Astrocyte (in vitro differentiated cells and primary cell): Measurements from ENCODE around the gene ARHGEF11. TPM values are rescaled to one million over a fixed set of nuclear protein-coding genes. Genes with fewer than 3 reads are reported as not detected.

Experiments
- DNase-seq: peaks from one replicate; pipeline ENCODE4 v3.0.0-alpha.2; 2010; ENCODE audit warnings: low read depth
- FAIRE-seq: peaks from 2 replicates; lab custom pipeline; 2011; peaks lifted over from hg19 to GRCh38; lab: Jason Lieb, UNC
- H2AFZ ChIP-seq: 2 replicates; pipeline ENCODE4 v1.6.0; 2012; ENCODE audit warnings: low read depth, low read length, inconsistent platforms
- H3K27ac ChIP-seq: 2 replicates; pipeline ENCODE4 v1.5.1; 2011; ENCODE audit warnings: low read depth, low read length, inconsistent platforms
- H3K27me3 ChIP-seq: 2 replicates; pipeline ENCODE4 v1.6.0; 2011; ENCODE audit warnings: low read length, inconsistent platforms; ENCODE audit not compliant: insufficient read depth
- H3K36me3 ChIP-seq: 2 replicates; pipeline ENCODE4 v1.5.1; 2011; ENCODE audit warnings: low read length, inconsistent platforms; ENCODE audit not compliant: insufficient read depth
- H3K4me1 ChIP-seq: 2 replicates; pipeline ENCODE4 v1.5.1; 2011; ENCODE audit warnings: low read length, inconsistent platforms; ENCODE audit not compliant: insufficient read depth
- H3K4me2 ChIP-seq: 2 replicates; pipeline ENCODE4 v1.6.0; 2012; ENCODE audit warnings: low read length, inconsistent platforms
- H3K4me3 ChIP-seq: 2 replicates; pipeline ENCODE4 v1.5.1; 2011; ENCODE audit warnings: low read depth, mild to moderate bottlenecking, low read length, inconsistent platforms; ENCODE audit not compliant: insufficient read depth
- H3K79me2 ChIP-seq: 2 replicates; pipeline ENCODE4 v1.6.0; 2012; ENCODE audit warnings: mild to moderate bottlenecking, low read length, inconsistent platforms; ENCODE audit not compliant: insufficient read depth
- H3K9ac ChIP-seq: 2 replicates; pipeline ENCODE4 v1.6.0; 2012; ENCODE audit warnings: mild to moderate bottlenecking, low read length, inconsistent platforms
- H3K9me3 ChIP-seq: 2 replicates; pipeline ENCODE4 v1.5.1; 2012; ENCODE audit warnings: low read depth, mild to moderate bottlenecking, low read length, inconsistent platforms; ENCODE audit not compliant: insufficient read depth
- H4K20me1 ChIP-seq: 2 replicates; pipeline ENCODE4 v1.6.0; 2012; ENCODE audit warnings: low read length, inconsistent platforms; ENCODE audit not compliant: insufficient read depth
- H3K27ac Mint-ChIP-seq: one replicate; pipeline ENCODE4 v1.8.0; 2021; ENCODE audit warnings: mild to moderate bottlenecking, mixed read lengths; ENCODE audit not compliant: unreplicated experiment
- H3K27me3 Mint-ChIP-seq: one replicate; pipeline ENCODE4 v1.8.0; 2021; ENCODE audit warnings: low read depth, mixed read lengths; ENCODE audit not compliant: unreplicated experiment
- H3K36me3 Mint-ChIP-seq: one replicate; pipeline ENCODE4 v1.8.0; 2021; ENCODE audit warnings: low read depth, mixed read lengths; ENCODE audit not compliant: unreplicated experiment
- H3K4me1 Mint-ChIP-seq: one replicate; pipeline ENCODE4 v1.8.0; 2021; ENCODE audit warnings: low read depth, mixed read lengths; ENCODE audit not compliant: unreplicated experiment
- H3K4me3 Mint-ChIP-seq: one replicate; pipeline ENCODE4 v1.8.0; 2021; ENCODE audit warnings: mild to moderate bottlenecking, moderate library complexity, mixed read lengths; ENCODE audit not compliant: unreplicated experiment
- H3K9me3 Mint-ChIP-seq: one replicate; pipeline ENCODE4 v1.8.0; 2021; ENCODE audit warnings: mild to moderate bottlenecking, mixed read lengths; ENCODE audit not compliant: unreplicated experiment
- CTCF ChIP-seq: IDR thresholded peaks from 2 replicates; pipeline ENCODE4 v1.5.1; 2011; ENCODE audit warnings: low read depth, mild to moderate bottlenecking, inconsistent platforms, low read length, moderate library complexity; ENCODE audit not compliant: insufficient read depth
- EZH2 ChIP-seq: IDR thresholded peaks from 2 replicates; pipeline ENCODE4 v1.6.1; 2012; ENCODE audit warnings: mild to moderate bottlenecking, low read length, inconsistent platforms; ENCODE audit not compliant: insufficient read depth
- total RNA-seq: library from RNA; stranded (reverse); gene quantifications from 2 replicates; pipeline ENCODE4 v1.2.1, GENCODE V29; 2021

Gene ARHGEF11
- total RNA-seq, 1 donor from 2014 or later: 29.2 TPM

DNA sequence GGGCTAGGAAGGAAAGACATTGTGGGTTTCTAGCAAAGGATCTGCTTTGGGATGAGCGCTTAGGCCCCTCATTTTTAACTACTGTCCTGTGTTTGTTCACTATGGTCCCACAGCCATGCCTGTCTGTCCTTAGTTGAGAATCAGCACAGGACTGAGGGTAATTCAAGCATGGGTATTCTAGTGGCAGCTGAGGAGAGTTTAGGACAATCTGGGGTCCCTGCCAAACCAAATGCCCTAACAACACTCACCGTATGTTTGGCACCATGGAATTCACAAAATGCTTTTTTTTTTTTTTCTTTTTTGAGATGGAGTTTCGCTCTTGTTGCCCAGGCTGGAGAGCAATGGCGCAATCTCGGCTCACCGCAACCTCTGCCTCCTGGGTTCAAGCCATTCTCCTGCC is 10.4 kb downstream of the ARHGEF11 start:
- Mint-ChIP-seq H3K27ac (no peak overlapping the region), H3K9me3 (no peaks in the 10 kb centered on the region), H3K27me3 (no peaks in the 10 kb centered on the region), H3K4me1 (peaks cover 20% of the 10 kb centered on the region), H3K4me3 (no peak overlapping the region), H3K36me3 (peaks cover 5% of the 10 kb centered on the region)
- H3K9me3 ChIP-seq: no peaks in the 10 kb centered on the region
- H3K79me2 ChIP-seq: peaks cover 80% of the 10 kb centered on the region
- FAIRE-seq (no peak), DNase-seq (no peak)
- H3K27ac ChIP-seq: no peak overlapping the region
- H3K36me3 ChIP-seq: no peaks in the 10 kb centered on the region
- TF ChIP-seq EZH2 (no peak), CTCF (no peak)
- H3K4me3 ChIP-seq: no peak overlapping the region
- H3K27me3 ChIP-seq: no peaks in the 10 kb centered on the region
- no peak overlapping the region for H3K4me2 ChIP-seq
- peaks cover 84% of the 10 kb centered on the region for H4K20me1 ChIP-seq
- H3K4me1 ChIP-seq: peaks cover 5% of the 10 kb centered on the region
- H2AFZ ChIP-seq: no peak overlapping the region
- H3K9ac ChIP-seq: no peak overlapping the region

GRCh38 chr1:157034137-157034800 is 11.3 kb downstream of the ARHGEF11 start:
- TF ChIP-seq CTCF (no peak), EZH2 (no peak)
- Histone ChIP-seq H3K79me2 (peaks cover 78% of the 10 kb centered on the region), H4K20me1 (peaks cover 84% of the 10 kb centered on the region), H3K27ac (no peak overlapping the region), H3K36me3 (no peaks in the 10 kb centered on the region), H3K4me1 (peaks cover 5% of the 10 kb centered on the region), H3K9ac (no peak overlapping the region), H3K4me2 (no peak overlapping the region), H2AFZ (no peak overlapping the region), H3K27me3 (no peaks in the 10 kb centered on the region), H3K4me3 (no peak overlapping the region), H3K9me3 (no peaks in the 10 kb centered on the region)
- DNase-seq: peak; percentile 20
- Mint-ChIP-seq H3K36me3 (peaks cover 5% of the 10 kb centered on the region), H3K27me3 (no peaks in the 10 kb centered on the region), H3K4me3 (no peak overlapping the region), H3K4me1 (peaks cover 20% of the 10 kb centered on the region), H3K27ac (no peak overlapping the region), H3K9me3 (no peaks in the 10 kb centered on the region)
- no peak for FAIRE-seq

DNA sequence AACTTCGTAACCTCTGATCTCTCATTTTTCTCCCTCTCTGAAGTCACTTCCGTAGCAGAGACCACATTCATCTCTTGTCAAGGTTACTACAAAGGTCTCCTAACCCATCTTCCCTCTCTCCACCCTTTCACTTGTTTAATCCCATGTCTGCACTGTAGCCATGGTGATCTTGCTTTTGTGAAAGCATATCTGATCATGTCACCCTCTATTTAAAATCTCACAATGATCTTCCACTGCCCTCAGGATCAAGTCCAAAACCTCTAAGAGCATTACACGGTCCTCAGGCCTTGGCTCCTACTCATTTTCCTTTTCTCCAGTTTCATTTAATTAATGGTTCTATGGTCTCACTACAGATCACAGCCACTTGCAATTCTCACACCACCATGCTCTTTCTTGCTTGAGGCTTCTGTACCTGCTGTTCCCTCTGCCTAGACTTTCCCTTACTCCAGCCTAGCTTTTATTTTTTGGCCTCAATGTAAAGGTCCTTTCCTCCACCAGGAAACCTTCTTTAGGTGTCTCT is 12.1 kb downstream of the ARHGEF11 start:
- no peak overlapping the region for H3K27ac Mint-ChIP-seq
- H3K36me3 Mint-ChIP-seq: peaks cover 5% of the 10 kb centered on the region
- no peaks in the 10 kb centered on the region for H3K27me3 Mint-ChIP-seq
- DNase-seq (no peak), FAIRE-seq (no peak)
- H4K20me1 ChIP-seq: peaks cover 83% of the 10 kb centered on the region
- TF ChIP-seq CTCF (no peak), EZH2 (no peak)
- H3K36me3 ChIP-seq: no peaks in the 10 kb centered on the region
- H3K79me2 ChIP-seq: peaks cover 74% of the 10 kb centered on the region
- no peak overlapping the region for H3K27ac ChIP-seq
- H3K4me1 Mint-ChIP-seq: peaks cover 20% of the 10 kb centered on the region
- H3K9me3 Mint-ChIP-seq: no peaks in the 10 kb centered on the region
- peak overlapping the region; percentile 2 for H3K4me3 Mint-ChIP-seq
- H3K4me3 ChIP-seq: no peak overlapping the region
- no peaks in the 10 kb centered on the region for H3K9me3 ChIP-seq
- H3K9ac ChIP-seq: no peak overlapping the region
- peaks cover 5% of the 10 kb centered on the region for H3K4me1 ChIP-seq
- no peak overlapping the region for H2AFZ ChIP-seq
- H3K4me2 ChIP-seq: no peak overlapping the region
- H3K27me3 ChIP-seq: no peaks in the 10 kb centered on the region
